Activated CD4-positive, alpha-beta T cell treated with anti-CD3 and anti-CD28 coated beads, Interleukin-2, amount 50 U/mL, for 16 hours (primary cell): Measurements from ENCODE around the gene ENTPD8.
"Not testable (repeated sequence)": the region's sequence is repeated elsewhere in the genome, so short reads cannot be mapped to it uniquely, and the experiment has no call there.

Experiments used
- DNase-seq: peaks from one replicate; pipeline ENCODE4 v3.0.0-alpha.2; 2020

Gene ENTPD8

GRCh38 chr9:137428841-137429545, 12.2 kb downstream of the ENTPD8 start:
- DNase-seq: no peak

- no peak for DNase-seq
These were observed 12.9 kb downstream of the ENTPD8 start for GRCh38 chr9:137428311-137428630.

GRCh38 chr9:137427454-137428310, 13.5 kb downstream of the ENTPD8 start:
- DNase-seq: no peak

GRCh38 chr9:137426018-137426681, 15.0 kb downstream of the ENTPD8 start:
- DNase-seq: no peak

- DNase-seq: no peak
These were observed 17.5 kb downstream of the ENTPD8 start for GRCh38 chr9:137423514-137424291.

GRCh38 chr9:137422604-137423513, 18.3 kb downstream of the ENTPD8 start, which contains the start of the genes EXD3 and NOXA1:
EXD3 (minus strand) TSS chr9:137423162; CDS start chr9:137395357, 27,805 bp downstream.
NOXA1 (plus strand) TSS chr9:137423393; CDS start chr9:137423530, 137 bp downstream.
- DNase-seq: peak; percentile 96

- no peak for DNase-seq
These were observed 19.1 kb downstream of the ENTPD8 start for GRCh38 chr9:137421838-137422603.

- no peak for DNase-seq
These were observed 23.8 kb downstream of the ENTPD8 start for GRCh38 chr9:137417161-137418021.

GRCh38 chr9:137416563-137417151, 24.5 kb downstream of the ENTPD8 start:
- DNase-seq: no peak

GRCh38 chr9:137416006-137416562, 25.1 kb downstream of the ENTPD8 start:
- DNase-seq: no peak

- DNase-seq: no peak
These were observed 25.7 kb downstream of the ENTPD8 start for GRCh38 chr9:137415451-137415850.

GRCh38 chr9:137412431-137412830, 28.7 kb downstream of the ENTPD8 start:
- DNase-seq: no peak

- peak; percentile 66 for DNase-seq
These were observed 29.3 kb downstream of the ENTPD8 start for GRCh38 chr9:137411645-137412380.

GRCh38 chr9:137411260-137411644, 29.9 kb downstream of the ENTPD8 start:
- no peak for DNase-seq

GRCh38 chr9:137410891-137411249, 30.3 kb downstream of the ENTPD8 start:
- DNase-seq: no peak

- not testable (repeated sequence) for DNase-seq
These were observed 30.8 kb downstream of the ENTPD8 start for GRCh38 chr9:137410236-137410890.

GRCh38 chr9:137409515-137409914, 31.6 kb downstream of the ENTPD8 start:
- DNase-seq: no peak
